Keratinocyte (primary cell): ENCODE measurements around the gene KIAA0040. TPM values are rescaled to one million over a fixed set of nuclear protein-coding genes. Genes with fewer than 3 reads are reported as not detected.

Experiments used
- DNase-seq: peaks from one replicate; pipeline ENCODE4 v3.0.0-alpha.2; 2011; ENCODE audit warnings: low read depth, missing footprints, low spot score
- FAIRE-seq: peaks from 2 replicates; lab custom pipeline; 2011; peaks lifted over from hg19 to GRCh38; lab: Jason Lieb, UNC
- H2AFZ ChIP-seq: 2 replicates; pipeline ENCODE4 v1.6.0; 2012; ENCODE audit warnings: low read length, control low read depth, inconsistent platforms; ENCODE audit not compliant: control insufficient read depth
- H3K27ac ChIP-seq: 2 replicates; pipeline ENCODE4 v1.5.1; 2011; ENCODE audit warnings: low read length; ENCODE audit not compliant: control insufficient read depth, insufficient read depth
- H3K27me3 ChIP-seq: 3 replicates; pipeline ENCODE4 v1.6.0; 2011; ENCODE audit warnings: low read length; ENCODE audit not compliant: control insufficient read depth, insufficient read depth; ENCODE audit errors: extremely low read depth
- H3K36me3 ChIP-seq, 2 experiments: 2 replicates in 1 of 2; 3 replicates in 1 of 2; pipeline ENCODE4 v1.5.1; 2011; ENCODE audit warnings: low read length in 2 of 2, mild to moderate bottlenecking in 1 of 2; ENCODE audit not compliant: control insufficient read depth in 2 of 2, insufficient read depth in 2 of 2; ENCODE audit errors: extremely low read depth in 1 of 2
- H3K4me1 ChIP-seq: 3 replicates; pipeline ENCODE4 v1.5.1; 2011; ENCODE audit warnings: low read length; ENCODE audit not compliant: control insufficient read depth, insufficient read depth; ENCODE audit errors: extremely low read depth
- H3K4me2 ChIP-seq: 3 replicates; pipeline ENCODE4 v1.6.0; 2011; ENCODE audit warnings: low read depth, low read length; ENCODE audit not compliant: control insufficient read depth, insufficient read depth; ENCODE audit errors: extremely low read depth
- H3K4me3 ChIP-seq, 3 experiments: fragments of 200-600 bp in 1 of 3; sonication (generic) in 1 of 3; 2 replicates in 2 of 3; 3 replicates in 1 of 3; pipeline ENCODE4 v1.5.1; 2011 to 2016; ENCODE audit warnings: low read length in 3 of 3, mild to moderate bottlenecking in 3 of 3, control low read depth in 2 of 3, inconsistent platforms in 1 of 3, low read depth in 1 of 3, mixed read lengths in 1 of 3, mixed run types in 1 of 3, moderate library complexity in 1 of 3; ENCODE audit not compliant: control insufficient read depth in 2 of 3, insufficient read depth in 2 of 3; ENCODE audit errors: extremely low read depth in 1 of 3
- H3K79me2 ChIP-seq: 2 replicates; pipeline ENCODE4 v1.6.0; 2012; ENCODE audit warnings: low read length; ENCODE audit not compliant: control insufficient read depth, insufficient read depth
- H3K9ac ChIP-seq: 3 replicates; pipeline ENCODE4 v1.6.0; 2011; ENCODE audit warnings: low read length; ENCODE audit not compliant: control insufficient read depth, insufficient read depth; ENCODE audit errors: extremely low read depth
- H3K9me1 ChIP-seq: 3 replicates; pipeline ENCODE4 v1.6.0; 2011; ENCODE audit warnings: low read length; ENCODE audit not compliant: control insufficient read depth, insufficient read depth; ENCODE audit errors: extremely low read depth
- H3K9me3 ChIP-seq: 2 replicates; pipeline ENCODE4 v1.5.1; 2012; ENCODE audit warnings: low read depth, low read length; ENCODE audit not compliant: control insufficient read depth
- H4K20me1 ChIP-seq: 3 replicates; pipeline ENCODE4 v1.6.0; 2011; ENCODE audit warnings: low read length; ENCODE audit not compliant: control insufficient read depth, insufficient read depth; ENCODE audit errors: extremely low read depth
- EZH2 ChIP-seq: IDR thresholded peaks from one replicate; pipeline ENCODE4 v1.6.1; 2012; ENCODE audit warnings: inconsistent platforms, mild to moderate bottlenecking, low read length, moderate library complexity
- dilution Hi-C: fragments of 300-500 bp; cut with MboI; formaldehyde crosslinking; loops from one replicate; pipeline ENCODE4 v1.7.0; 2020; ENCODE audit warnings: low sequenced_read_pairs; ENCODE audit not compliant: extremely low pct_ligation_motif_present
- polyA plus RNA-seq, 5 experiments: library from polyadenylated mRNA; depleted of rRNA in 3 of 5; stranded (reverse) in 3 of 5; stranded (forward) in 1 of 5; unstranded in 1 of 5; fragments of >200 nt; gene quantifications; 1 replicate in 1 of 5; 2 replicates in 3 of 5; 3 replicates in 1 of 5; pipeline versions ENCODE4 v1.2.1 to v1.2.3, GENCODE V29; 2011 to 2012; ENCODE audit warnings: missing spikeins in 2 of 5, low read depth in 1 of 5, low replicate concordance in 1 of 5
- TF ChIP-seq, protein P1 (sequence below), 3 experiments: IDR thresholded peaks in 1 of 3; conservative IDR thresholded peaks in 1 of 3; optimal IDR thresholded peaks in 1 of 3; 2 replicates in 2 of 3; 3 replicates in 1 of 3; pipeline versions ENCODE3 to v1.5.1; 2011; ENCODE audit warnings: low read length in 3 of 3, mild to moderate bottlenecking in 3 of 3, moderate library complexity in 2 of 3, control low read depth in 1 of 3, inconsistent platforms in 1 of 3; ENCODE audit not compliant: insufficient read depth in 2 of 3; ENCODE audit errors: extremely low read depth in 1 of 3

Gene KIAA0040
- polyA plus RNA-seq, 1 donor (not counting 4 experiments of a cell fraction or from before 2014, with no cell fraction given), result 57.9 TPM

DNA sequence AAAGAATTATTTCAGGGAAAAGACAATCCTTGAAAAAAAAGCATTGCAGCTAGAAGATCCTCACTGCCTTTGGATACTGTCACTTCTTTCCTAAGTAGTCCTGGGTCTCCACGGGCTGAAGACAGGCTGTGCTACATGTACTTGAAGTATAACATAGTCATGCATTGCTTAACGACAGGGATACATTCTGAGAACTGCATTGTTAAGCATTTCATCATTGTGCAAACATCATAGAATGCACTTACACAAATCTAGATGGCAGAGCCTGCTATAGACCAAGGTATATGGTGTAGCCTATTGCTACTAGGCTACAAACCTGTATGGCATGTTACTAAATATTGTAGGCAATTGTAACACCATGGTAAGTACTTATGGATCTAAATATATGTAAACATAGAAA is 54.0 kb downstream of the KIAA0040 start:
- DNase-seq (no peak), FAIRE-seq (no peak)
- Histone ChIP-seq H3K9me3 (no peaks in the 10 kb centered on the region), H3K4me3 (no peak overlapping the region), H3K4me2 (no peak overlapping the region), H3K27ac (no peak overlapping the region), H3K27me3 (peaks cover 6% of the 10 kb centered on the region), H2AFZ (no peak overlapping the region), H3K9ac (no peak overlapping the region), H3K9me1 (no peaks in the 10 kb centered on the region), H4K20me1 (no peaks in the 10 kb centered on the region), H3K36me3 (no peaks in the 10 kb centered on the region), H3K79me2 (no peaks in the 10 kb centered on the region), H3K4me1 (peaks cover 2% of the 10 kb centered on the region)
- dilution Hi-C loops, result no loop called here
- no peak for TF ChIP-seq EZH2
- TF ChIP-seq, protein P1, sequence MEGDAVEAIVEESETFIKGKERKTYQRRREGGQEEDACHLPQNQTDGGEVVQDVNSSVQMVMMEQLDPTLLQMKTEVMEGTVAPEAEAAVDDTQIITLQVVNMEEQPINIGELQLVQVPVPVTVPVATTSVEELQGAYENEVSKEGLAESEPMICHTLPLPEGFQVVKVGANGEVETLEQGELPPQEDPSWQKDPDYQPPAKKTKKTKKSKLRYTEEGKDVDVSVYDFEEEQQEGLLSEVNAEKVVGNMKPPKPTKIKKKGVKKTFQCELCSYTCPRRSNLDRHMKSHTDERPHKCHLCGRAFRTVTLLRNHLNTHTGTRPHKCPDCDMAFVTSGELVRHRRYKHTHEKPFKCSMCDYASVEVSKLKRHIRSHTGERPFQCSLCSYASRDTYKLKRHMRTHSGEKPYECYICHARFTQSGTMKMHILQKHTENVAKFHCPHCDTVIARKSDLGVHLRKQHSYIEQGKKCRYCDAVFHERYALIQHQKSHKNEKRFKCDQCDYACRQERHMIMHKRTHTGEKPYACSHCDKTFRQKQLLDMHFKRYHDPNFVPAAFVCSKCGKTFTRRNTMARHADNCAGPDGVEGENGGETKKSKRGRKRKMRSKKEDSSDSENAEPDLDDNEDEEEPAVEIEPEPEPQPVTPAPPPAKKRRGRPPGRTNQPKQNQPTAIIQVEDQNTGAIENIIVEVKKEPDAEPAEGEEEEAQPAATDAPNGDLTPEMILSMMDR (optimal IDR thresholded peaks at IDR 0.05 in 1 of 3, IDR thresholded peaks at IDR 0.05 in 1 of 3, conservative IDR thresholded peaks at IDR 0.05 in 1 of 3; ENCODE audit: extremely low read depth in 1 of 3, insufficient read depth in 2 of 3, low read length in 3 of 3), result no peak

DNA sequence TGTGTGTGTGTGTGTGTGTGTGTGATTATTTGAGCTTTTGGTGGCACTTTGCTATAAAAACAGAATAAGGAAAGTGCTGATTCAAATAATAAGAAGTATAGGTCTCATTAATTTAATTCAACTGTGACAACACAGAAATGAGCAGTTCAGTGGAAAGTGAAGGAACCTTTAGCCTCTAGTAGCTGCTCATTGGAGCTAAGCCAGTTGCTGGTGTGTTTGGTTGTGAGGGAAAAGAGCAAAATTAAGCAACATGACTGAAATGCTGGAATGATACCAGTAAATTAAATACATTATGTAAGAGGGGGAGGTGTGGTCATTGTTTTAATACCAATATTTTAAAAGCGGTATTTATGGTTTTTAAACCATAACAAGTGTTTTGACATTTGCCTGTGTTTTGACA is 55.2 kb downstream of the KIAA0040 start:
- no peaks in the 10 kb centered on the region for H3K9me3 ChIP-seq
- no peaks in the 10 kb centered on the region for H3K36me3 ChIP-seq
- no peak for DNase-seq
- no peaks in the 10 kb centered on the region for H3K9me1 ChIP-seq
- H2AFZ ChIP-seq, result no peak overlapping the region
- no peak overlapping the region for H3K27ac ChIP-seq
- H3K4me3 ChIP-seq, result no peak overlapping the region
- no peak for FAIRE-seq
- no peak overlapping the region for H3K4me2 ChIP-seq
- H3K9ac ChIP-seq, result no peak overlapping the region
- dilution Hi-C loops, result no loop called here
- H3K79me2 ChIP-seq, result no peaks in the 10 kb centered on the region
- H3K4me1 ChIP-seq, result peaks cover 7% of the 10 kb centered on the region
- TF ChIP-seq, protein P1 (optimal IDR thresholded peaks at IDR 0.05 in 1 of 3, IDR thresholded peaks at IDR 0.05 in 1 of 3, conservative IDR thresholded peaks at IDR 0.05 in 1 of 3; ENCODE audit: extremely low read depth in 1 of 3, insufficient read depth in 2 of 3, low read length in 3 of 3), result no peak
- no peak for TF ChIP-seq EZH2
- peaks cover 6% of the 10 kb centered on the region for H3K27me3 ChIP-seq
- H4K20me1 ChIP-seq, result no peaks in the 10 kb centered on the region
